HG02798 (cell line): ENCODE measurements around the gene MS4A4A.

Experiments used
- ATAC-seq: cut with Tn5 transposase; IDR thresholded peaks from one replicate; pipeline ENCODE4 v1.9.1; 2021; ENCODE audit warnings: mild to moderate bottlenecking; ENCODE audit not compliant: unreplicated experiment, poor library complexity

MS4A4A gene

GRCh38 chr11:60345489-60345888 lies 65.0 kb downstream of the MS4A4A start:
- ATAC-seq = peak; percentile 36

- ATAC-seq = peak; percentile 45
Measured at GRCh38 chr11:60347084-60347797, 66.8 kb downstream of the MS4A4A start.

- ATAC-seq = no peak
Measured at GRCh38 chr11:60348116-60348515, 67.7 kb downstream of the MS4A4A start.

GRCh38 chr11:60349990-60350389 lies 69.5 kb downstream of the MS4A4A start:
- ATAC-seq = no peak

GRCh38 chr11:60357771-60358170 lies 77.3 kb downstream of the MS4A4A start:
- no peak for ATAC-seq
